Tibial nerve (tissue), 4 donors: ENCODE data around the gene CPNE4.

Experiments used
- EP300 ChIP-seq, 2 donors: sonication (generic); formaldehyde crosslinking; IDR thresholded peaks; one replicate each; pipeline ENCODE4 v1.6.1; 2017; ENCODE audit warnings: antibody characterized with exemption in 2 of 2, mild to moderate bottlenecking in 1 of 2
- TF ChIP-seq, protein P1 (sequence below), 5 experiments: fragments of 200-600 bp in 3 of 5; fragments of 450-650 bp in 2 of 5; sonication (generic) in 3 of 5; IDR thresholded peaks; one replicate each; pipeline ENCODE4 v1.5.1; 2016 to 2019; ENCODE audit warnings: antibody characterized with exemption in 5 of 5, mild to moderate bottlenecking in 3 of 5, moderate library complexity in 2 of 5

DNA sequence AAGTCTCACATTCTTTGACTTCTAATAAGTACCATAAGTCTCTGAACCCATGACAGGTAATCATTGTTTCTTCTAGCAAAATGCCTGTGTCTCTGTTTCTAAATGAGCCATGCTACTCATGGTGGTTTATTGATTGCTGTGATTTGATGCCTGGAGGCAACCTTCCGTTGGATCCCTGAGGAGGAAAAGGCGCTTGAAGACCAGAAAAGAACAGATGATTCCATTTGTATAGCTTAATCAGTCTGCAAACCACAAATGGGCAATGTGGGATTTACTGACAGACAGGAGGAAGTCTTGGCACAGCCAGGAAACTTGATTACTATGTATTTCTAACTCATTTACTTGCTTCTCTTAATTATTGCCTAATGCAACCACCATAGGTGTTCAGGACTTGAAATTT lies 428.9 kb downstream of the CPNE4 start:
- TF ChIP-seq, protein P1, sequence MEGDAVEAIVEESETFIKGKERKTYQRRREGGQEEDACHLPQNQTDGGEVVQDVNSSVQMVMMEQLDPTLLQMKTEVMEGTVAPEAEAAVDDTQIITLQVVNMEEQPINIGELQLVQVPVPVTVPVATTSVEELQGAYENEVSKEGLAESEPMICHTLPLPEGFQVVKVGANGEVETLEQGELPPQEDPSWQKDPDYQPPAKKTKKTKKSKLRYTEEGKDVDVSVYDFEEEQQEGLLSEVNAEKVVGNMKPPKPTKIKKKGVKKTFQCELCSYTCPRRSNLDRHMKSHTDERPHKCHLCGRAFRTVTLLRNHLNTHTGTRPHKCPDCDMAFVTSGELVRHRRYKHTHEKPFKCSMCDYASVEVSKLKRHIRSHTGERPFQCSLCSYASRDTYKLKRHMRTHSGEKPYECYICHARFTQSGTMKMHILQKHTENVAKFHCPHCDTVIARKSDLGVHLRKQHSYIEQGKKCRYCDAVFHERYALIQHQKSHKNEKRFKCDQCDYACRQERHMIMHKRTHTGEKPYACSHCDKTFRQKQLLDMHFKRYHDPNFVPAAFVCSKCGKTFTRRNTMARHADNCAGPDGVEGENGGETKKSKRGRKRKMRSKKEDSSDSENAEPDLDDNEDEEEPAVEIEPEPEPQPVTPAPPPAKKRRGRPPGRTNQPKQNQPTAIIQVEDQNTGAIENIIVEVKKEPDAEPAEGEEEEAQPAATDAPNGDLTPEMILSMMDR (IDR thresholded peaks at IDR 0.05): no peak
- no peak for TF ChIP-seq EP300 (IDR thresholded peaks at IDR 0.05)
